ENCODE results near the gene DNAH11.

DNA sequence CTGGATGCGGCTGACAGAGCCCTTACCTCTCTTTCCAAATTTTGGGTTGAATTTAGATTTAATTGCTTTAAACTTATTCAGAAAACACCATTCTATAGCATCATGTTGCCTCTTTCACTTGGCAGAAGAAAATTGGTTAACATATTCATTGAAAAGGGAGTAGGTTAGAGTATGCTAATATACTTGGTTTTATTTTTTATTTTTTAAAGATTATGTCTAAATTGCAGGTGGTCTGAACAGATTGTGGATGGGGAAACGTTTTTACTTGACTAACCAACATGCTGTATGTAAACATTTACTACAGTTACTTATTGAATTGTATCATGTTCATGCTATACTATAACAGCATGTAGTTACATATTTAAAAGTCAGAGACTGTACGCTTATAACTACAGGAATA is 65.6 kb downstream of the DNAH11 start:
- TF ChIP-seq CTCF (IDR thresholded peaks at IDR 0.05) (no peak), ZFX (IDR thresholded peaks at IDR 0.05; ENCODE audit: borderline replicate concordance) (no peak)
